Stimulated activated CD8-positive, alpha-beta memory T cell treated with anti-CD3 and anti-CD28 coated beads, Interleukin-7, amount 100 ng/mL, for 4 hours (primary cell): Measurements from ENCODE around the gene CPM.
"Not testable (repeated sequence)": the region's sequence is repeated elsewhere in the genome, so short reads cannot be mapped to it uniquely, and the experiment has no call there.

Source experiments
- DNase-seq, 2 donors: peaks; one replicate each; pipeline ENCODE4 v3.0.0-alpha.2; 2020; ENCODE audit warnings: low read depth in 2 of 2

The CPM gene

GRCh38 chr12:68807274-68807575, 125.7 kb downstream of the CPM start:
- DNase-seq, result not testable (repeated sequence)

- no peak for DNase-seq
Observed at GRCh38 chr12:68806488-68807237, 126.3 kb downstream of the CPM start.

GRCh38 chr12:68805592-68806120, 127.3 kb downstream of the CPM start:
- no peak for DNase-seq

GRCh38 chr12:68804657-68805591, 128.0 kb downstream of the CPM start:
- no peak for DNase-seq

GRCh38 chr12:68803948-68804656, 128.9 kb downstream of the CPM start:
- DNase-seq, result no peak

- DNase-seq, result not testable (repeated sequence)
Observed at GRCh38 chr12:68802911-68803651, 129.9 kb downstream of the CPM start.

- DNase-seq, result not testable (repeated sequence)
Observed at GRCh38 chr12:68802372-68802745, 130.6 kb downstream of the CPM start.
